HG02852 (cell line): ENCODE results near the gene HIC1.

Source experiments
- ATAC-seq: cut with Tn5 transposase; IDR thresholded peaks from one replicate; pipeline ENCODE4 v1.9.1; 2021; ENCODE audit warnings: mild to moderate bottlenecking, moderate library complexity; ENCODE audit not compliant: unreplicated experiment

Gene HIC1

DNA sequence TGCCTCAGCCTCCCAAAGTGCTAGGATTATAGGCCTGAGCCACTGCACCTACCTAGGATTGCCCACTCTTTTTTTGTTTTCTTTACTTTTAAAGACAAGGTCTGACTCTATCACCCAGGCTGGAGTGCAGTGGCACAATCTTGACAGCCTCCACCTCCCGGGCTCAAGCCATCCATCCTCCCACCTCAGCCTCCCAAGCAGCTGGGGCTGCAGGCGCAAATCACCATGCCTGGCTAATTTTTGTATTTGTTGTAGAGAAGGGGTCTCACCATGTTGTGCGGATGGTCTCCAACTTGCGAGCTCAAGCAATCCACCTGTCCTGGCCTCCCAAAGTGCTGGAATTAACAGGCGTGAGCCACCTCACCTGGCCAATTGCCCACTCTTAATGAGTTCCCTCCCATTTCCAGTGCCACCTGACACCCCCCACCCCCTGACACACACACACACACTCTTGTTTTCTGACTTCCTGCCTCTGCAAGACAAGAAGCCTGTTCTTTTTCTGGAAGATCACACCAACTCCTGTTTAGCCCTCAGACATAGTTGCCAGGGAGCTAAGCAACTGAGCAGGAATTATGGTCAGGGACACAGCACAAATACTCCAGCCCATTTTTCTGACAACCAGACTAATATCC is 10.5 kb upstream of the HIC1 start:
- no peak for ATAC-seq

DNA sequence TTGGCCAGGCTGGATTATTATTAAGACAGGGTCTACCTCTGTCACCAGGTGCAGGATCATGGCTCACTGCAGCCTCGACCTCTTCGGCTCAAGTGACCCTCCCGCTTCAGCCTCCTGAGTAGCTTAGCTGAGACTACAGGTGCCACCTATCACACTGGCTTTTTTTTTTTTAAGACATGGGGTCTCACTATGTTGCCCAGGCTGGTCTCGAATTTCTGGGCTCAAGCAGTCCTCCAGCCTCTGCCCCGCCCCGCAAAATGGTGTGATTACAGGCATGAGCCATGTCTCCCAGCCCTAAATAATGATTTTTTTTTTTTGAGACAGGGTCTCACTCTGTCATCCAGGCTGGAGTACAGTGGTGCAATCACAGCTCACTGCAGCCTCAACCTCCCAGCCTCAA is 7.3 kb upstream of the HIC1 start:
- no peak for ATAC-seq

DNA sequence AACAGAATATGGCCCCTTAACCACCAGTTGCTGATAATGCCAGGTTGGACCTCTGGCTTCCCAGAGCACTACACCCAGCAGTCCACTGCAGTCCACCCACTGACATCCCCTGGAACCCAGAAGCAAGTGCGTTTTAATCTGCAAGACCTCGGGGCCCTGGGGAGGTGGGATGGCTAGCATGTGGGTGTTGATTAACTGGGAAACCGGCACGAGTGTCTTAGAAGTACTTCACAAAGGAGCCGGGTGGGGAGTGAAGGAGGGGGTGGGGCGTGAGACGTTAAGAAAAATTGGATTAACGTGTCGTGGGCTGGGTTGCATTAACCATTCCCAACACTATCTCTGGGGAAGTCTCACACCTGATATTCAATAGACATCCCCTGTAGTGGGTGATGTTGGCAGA is 6.1 kb upstream of the HIC1 start:
- ATAC-seq: no peak

DNA sequence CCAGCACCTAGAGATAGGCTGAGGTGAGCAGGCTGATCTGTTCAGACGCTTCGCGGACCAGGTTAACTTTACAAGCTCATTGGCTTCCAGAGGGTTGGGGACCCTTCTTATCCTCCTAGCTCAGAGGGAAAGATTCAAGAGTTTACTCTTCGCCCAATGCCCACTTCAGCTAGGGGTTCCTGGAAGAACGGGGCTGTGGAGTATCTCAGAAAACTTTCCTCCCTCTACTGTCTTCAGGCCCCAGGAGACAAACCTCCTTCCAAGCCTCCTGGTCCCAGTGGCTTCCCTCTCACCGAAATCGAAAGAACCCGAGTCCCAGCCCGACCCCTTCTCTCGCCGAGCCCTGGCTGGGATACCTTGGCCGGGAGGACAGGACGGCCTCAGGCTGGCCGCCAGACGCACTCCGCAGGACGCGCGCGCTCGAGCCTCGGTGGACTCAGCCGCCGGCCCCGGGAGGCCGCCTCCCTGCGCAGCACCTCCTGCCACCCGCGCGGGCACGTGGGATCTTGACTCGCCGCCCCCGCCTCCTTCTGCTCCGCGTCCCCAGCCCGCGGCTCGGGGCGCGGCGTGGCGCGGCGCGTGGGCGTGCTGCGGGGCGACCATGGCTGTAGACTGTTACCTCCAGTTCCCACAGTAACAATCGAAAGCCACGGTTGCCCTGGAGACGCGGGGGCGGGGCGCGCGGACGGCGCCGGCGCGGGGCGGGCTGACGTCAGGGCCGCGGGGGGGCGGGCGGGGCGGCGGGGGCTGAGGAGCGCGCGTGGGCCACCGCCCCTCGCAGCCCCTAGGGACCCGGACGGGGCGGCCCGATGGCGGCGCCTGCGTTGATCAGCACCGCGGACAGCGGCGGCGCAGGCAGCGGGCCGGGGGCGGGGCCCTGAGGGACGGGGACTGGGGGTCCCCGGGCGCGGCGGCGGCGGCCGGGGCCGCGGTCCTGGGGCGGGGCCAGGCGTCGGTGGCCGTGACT is 5.3 kb upstream of the HIC1 start:
- peak; percentile 41 for ATAC-seq

DNA sequence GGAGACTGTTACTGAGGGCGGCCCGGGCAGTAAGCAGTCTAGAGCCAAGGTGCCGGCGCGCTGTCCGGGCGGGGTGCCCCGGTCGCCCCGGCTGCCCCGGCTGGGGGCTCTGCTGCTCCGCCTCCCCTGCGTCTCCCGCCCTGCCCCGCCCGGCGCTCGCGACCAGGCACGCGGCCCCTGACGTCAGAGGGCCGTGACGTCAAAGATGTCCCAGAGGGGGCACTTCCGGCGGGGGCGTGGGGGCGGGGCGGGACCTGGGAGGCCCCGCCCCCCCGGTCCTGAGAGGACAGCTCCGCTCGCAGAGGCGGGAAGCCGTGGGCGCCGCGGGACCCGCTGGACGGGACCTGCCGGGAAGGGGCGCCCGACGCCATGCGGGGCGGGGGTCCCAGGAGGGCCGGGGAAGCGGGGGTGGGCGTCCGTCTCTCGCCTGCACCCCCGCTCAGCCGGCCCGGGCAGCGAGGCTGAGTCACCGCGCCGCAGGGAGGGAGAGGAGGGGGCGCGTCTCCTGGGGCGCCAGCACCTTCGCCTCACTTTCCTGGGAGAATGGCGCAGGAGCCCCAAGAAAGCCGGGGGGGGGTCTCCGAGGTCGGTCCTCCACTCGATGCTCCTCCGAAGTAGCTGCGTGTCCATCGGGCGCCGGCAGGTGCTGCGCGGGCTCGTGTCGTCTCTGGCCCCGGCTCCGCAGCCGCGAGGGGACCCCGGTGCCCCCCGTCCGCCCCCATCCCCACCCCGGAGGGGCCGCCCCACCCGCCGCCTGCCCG is 4.4 kb upstream of the HIC1 start:
- ATAC-seq: peak; percentile 15

DNA sequence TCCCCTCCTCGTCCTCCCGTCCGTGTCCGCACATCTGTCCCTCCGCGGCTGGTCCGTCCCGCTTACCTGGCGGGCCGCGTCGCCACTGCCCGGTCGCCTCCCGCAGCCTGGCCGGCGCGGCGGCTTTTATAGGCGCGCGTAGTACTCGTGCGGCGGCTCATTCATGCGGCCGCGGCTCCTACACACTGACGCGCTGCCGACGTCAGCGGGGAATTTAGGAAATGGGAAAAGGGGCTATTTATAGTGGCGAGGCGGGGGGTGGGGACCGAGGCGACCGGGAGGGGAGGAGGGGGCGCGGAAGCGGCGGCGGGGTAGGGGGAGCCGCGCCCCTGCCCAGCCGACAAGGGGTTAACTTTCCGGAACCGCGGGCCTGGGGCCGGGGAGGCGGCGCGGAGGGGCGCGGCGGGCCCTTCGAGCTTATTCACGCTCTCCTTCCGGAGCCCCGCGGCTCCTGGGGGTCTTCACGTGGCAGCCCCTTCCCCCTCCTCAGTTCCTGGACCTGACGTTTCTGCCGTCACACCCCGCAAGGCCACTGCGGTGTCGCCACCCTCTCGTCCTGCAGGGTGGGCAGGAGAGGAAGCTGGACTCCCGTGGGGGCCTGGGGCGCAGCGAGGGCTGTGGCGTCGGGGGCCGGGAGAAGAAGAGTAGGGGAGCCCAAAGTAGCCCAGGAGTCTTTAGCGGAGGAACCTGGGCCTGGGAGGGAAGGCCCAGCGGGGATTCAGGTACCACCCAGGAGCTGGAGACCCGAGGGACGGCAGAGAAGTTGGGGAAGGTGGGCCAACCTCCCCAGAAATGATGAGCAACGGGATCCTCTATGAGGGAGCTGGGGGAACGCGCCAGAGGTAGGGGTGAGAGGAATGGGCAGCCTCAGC is 3.6 kb upstream of the HIC1 start:
- ATAC-seq: no peak

DNA sequence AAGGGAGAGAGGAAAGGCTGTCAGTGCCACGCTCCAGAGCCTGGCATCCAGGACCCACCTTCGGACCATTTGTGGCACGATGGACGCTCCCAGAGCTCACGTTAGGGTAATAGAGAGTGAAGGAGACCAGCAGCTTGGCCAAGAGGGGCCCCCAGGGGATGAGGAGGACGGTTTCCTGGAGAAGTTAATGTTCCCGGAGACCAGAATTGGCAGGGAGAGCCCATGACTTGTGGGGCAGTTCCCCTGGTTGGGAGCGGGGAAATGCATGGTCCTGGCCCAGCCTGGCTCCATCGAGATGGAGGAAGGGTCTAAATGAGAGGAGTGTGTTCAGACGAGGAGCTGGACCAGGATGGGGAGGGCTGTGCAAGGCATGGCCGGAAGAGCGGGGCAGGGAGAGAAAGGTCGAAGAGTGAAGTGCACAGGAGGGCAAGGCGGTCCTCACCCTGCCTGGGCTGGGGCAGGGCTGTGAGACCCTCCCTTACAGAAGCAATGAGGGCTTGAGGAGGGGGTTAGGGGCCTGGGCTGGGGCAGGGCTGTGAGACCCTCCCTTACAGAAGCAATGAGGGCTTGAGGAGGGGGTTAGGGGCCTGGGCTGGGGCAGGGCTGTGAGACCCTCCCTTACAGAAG is 2.9 kb upstream of the HIC1 start:
- no peak for ATAC-seq

DNA sequence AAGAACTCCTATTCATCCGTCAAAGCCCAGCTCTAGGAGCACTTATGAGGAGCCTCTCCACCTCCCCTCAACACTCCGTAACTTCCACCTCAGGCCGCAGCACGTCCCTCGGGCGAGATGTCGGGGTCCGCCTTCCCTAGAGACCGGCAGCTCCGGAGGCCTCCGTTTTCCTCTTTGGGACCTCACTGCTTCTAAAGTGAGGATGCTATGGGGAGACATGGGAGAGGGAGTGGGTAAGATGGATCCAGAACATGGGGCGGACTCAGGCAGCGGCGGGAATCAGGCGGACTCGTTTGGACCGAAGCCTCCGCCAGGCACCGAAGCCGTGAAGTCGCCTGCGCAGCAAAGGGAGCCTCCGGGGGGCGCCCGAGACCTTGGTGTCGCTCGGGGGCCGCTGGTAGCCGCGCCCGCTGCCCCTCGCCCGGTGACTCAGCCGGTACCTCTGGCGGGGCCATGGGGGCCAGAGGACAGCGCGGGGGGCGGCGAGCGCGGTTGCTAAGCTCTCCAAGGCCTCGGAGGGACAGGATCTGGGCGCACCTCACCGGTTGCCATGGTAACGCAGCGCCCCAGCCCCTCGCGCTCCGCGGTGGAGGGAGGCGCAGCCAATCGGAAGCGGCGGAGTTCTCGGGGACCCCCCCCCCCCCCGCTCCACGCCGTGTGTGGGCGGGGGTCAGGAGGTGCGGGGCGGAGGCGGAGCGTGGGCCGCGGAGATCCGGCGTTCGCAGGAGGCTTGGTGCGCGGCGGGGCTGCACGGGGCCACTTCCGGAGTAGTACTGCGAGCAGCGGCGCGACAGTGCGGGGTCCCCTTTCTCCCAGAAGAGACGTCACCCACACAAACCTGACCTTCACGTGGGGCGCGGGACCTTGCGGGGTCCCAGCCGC is 1.3 kb upstream of the HIC1 start:
- ATAC-seq: no peak

DNA sequence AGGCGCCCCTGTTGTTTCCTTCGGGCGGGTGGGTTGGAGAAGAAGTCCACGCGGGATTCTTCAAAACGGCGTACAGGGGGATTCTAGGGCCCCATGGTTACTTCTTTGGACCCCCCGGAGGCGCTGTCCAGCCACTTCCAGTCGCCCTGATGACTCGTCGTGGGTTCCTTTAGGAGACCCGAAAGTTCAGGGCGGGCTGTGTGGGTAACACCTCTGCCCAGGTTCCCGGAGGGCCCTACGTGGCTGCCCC is 716 bp upstream of the HIC1 start:
- no peak for ATAC-seq

DNA sequence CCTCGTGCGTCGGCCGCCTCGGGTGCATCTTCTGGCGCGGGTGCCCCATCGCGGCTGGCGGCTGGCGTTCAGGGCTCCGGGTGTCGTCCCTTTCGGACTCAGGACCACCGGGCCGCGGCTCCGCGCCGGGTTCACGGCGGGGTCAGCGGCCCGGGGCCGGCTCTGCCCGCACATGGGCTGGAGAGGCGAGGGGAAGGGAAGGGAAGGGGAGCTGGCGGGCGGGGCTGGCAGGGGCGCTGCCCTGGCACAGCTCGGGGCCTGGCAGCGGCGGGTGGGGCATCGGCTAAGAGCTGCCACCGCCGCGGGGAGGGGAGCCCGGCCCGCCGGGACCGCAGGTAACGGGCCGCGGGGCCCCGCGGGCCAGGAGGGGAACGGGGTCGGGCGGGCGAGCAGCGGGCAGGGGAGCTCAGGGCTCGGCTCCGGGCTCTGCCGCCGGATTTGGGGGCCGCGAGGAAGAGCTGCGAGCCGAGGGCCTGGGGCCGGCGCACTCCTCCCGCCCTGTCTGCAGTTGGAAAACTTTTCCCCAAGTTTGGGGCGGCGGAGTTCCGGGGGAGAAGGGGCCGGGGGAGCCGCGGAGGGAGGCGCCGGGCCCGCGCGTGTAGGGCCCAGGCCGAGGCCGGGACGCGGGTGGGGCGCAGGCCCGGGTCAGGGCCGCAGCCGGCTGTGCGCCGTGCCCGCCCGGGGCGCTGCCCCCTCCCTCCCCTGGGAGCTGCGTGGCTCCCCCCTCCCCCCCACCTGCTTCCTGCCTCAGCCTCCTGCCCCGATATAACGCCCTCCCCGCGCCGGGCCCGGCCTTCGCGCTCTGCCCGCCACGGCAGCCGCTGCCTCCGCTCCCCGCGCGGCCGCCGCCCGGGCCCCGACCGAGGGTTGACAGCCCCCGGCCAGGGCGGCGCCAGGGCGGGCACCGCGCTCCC is 646 bp downstream of the HIC1 start:
- ATAC-seq: no peak

DNA sequence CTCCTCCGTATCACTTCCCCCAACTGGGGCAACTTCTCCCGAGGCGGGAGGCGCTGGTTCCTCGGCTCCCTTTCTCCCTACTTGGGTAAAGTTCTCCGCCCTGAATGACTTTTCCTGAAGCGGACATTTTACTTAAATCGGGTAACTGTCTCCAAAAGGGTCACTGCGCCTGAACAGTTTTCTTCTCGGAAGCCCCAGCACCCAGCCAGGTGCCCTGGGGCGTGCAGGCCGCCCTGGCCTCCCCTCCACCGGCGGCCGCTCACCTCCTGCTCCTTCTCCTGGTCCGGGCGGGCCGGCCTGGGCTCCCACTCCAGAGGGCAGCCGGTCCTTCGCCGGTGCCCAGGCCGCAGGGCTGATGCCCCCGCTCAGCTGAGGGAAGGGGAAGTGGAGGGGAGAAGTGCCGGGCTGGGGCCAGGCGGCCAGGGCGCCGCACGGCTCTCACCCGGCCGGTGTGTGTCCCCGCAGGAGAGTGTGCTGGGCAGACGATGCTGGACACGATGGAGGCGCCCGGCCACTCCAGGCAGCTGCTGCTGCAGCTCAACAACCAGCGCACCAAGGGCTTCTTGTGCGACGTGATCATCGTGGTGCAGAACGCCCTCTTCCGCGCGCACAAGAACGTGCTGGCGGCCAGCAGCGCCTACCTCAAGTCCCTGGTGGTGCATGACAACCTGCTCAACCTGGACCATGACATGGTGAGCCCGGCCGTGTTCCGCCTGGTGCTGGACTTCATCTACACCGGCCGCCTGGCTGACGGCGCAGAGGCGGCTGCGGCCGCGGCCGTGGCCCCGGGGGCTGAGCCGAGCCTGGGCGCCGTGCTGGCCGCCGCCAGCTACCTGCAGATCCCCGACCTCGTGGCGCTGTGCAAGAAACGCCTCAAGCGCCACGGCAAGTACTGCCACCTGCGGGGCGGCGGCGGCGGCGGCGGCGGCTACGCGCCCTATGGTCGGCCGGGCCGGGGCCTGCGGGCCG is 1.6 kb downstream of the HIC1 start:
- ATAC-seq: no peak

DNA sequence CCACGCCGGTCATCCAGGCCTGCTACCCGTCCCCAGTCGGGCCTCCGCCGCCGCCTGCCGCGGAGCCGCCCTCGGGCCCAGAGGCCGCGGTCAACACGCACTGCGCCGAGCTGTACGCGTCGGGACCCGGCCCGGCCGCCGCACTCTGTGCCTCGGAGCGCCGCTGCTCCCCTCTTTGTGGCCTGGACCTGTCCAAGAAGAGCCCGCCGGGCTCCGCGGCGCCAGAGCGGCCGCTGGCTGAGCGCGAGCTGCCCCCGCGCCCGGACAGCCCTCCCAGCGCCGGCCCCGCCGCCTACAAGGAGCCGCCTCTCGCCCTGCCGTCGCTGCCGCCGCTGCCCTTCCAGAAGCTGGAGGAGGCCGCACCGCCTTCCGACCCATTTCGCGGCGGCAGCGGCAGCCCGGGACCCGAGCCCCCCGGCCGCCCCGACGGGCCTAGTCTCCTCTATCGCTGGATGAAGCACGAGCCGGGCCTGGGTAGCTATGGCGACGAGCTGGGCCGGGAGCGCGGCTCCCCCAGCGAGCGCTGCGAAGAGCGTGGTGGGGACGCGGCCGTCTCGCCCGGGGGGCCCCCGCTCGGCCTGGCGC is 2.4 kb downstream of the HIC1 start:
- no peak for ATAC-seq

DNA sequence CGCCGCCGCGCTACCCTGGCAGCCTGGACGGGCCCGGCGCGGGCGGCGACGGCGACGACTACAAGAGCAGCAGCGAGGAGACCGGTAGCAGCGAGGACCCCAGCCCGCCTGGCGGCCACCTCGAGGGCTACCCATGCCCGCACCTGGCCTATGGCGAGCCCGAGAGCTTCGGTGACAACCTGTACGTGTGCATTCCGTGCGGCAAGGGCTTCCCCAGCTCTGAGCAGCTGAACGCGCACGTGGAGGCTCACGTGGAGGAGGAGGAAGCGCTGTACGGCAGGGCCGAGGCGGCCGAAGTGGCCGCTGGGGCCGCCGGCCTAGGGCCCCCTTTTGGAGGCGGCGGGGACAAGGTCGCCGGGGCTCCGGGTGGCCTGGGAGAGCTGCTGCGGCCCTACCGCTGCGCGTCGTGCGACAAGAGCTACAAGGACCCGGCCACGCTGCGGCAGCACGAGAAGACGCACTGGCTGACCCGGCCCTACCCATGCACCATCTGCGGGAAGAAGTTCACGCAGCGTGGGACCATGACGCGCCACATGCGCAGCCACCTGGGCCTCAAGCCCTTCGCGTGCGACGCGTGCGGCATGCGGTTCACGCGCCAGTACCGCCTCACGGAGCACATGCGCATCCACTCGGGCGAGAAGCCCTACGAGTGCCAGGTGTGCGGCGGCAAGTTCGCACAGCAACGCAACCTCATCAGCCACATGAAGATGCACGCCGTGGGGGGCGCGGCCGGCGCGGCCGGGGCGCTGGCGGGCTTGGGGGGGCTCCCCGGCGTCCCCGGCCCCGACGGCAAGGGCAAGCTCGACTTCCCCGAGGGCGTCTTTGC is 3.1 kb downstream of the HIC1 start:
- ATAC-seq: no peak

DNA sequence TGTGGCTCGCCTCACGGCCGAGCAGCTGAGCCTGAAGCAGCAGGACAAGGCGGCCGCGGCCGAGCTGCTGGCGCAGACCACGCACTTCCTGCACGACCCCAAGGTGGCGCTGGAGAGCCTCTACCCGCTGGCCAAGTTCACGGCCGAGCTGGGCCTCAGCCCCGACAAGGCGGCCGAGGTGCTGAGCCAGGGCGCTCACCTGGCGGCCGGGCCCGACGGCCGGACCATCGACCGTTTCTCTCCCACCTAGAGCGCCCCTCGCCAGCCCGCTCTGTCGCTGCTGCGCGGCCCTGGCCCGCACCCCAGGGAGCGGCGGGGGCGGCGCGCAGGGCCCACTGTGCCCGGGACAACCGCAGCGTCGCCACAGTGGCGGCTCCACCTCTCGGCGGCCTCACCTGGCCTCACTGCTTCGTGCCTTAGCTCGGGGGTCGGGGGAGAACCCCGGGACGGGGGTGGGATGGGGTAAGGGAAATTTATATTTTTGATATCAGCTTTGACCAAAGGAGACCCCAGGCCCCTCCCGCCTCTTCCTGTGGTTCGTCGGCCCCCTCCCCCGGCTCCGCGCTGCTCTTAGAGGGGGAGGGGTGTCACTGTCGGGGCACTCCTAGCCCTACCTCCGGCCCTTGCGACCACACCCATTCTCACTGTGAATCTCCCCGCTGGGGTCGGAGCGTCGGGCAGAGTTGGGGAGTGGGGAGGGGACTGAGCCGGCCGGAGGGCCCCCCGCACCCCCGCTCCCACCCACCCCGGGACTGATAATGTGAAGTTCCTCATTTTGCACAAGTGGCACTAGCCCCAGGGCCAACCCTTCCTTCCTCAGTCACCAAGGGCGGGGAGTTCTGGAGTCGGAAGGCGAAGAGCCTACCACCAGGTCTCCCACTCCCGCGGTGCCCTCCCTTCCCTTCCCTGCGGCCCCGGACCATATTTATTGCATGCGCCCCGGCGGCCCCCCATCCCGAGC is 4.0 kb downstream of the HIC1 start:
- no peak for ATAC-seq
